Measurements from ENCODE around the gene FUT9.

The FUT9 gene

GRCh38 chr6:96015518-96016333 lies at the start of gene FUT9:
Gene FUT9 (plus strand): TSS chr6:96015974. CDS start chr6:96203156, 187,182 bp downstream.
- DNase-seq, result peak; percentile 96

DNA sequence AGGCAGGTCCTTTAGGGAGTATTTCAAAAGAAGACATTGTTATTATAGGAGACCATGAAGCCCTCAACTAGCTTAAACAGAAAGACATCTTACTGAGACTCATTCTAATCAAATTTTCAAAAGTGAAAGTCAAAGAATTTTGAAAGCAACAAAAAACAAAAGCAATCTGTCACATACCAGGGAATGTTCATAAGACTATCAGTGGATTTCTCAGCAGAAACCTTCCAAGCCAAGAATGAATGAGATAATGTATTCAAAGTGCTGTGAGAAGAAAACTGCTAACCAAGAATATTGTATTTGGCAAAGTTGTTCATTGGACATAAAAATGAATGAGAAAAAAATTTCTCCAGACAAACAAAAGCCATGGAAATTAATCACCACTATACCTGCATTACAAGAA lies 48.2 kb upstream of the FUT9 start:
- DNase-seq, result no peak

DNA sequence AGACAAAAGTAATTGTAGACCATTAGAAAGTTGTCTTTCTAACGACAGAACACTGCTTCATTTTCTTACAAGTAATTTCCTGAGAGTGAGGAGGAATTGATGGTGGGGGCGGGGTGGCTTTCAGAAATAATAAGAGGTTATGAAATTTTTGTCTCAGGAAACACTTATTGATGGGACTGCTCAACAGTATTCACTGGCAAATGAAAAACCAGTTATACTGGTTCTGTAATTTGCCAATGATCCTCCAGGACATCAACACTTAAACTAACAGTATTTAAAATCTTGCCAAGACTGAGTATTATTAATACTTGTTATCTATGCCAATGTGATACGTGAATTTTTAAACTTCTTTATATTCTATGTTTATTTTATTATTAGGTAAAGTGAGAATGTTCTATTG lies 41.8 kb upstream of the FUT9 start:
- DNase-seq, result peak; percentile 33

DNA sequence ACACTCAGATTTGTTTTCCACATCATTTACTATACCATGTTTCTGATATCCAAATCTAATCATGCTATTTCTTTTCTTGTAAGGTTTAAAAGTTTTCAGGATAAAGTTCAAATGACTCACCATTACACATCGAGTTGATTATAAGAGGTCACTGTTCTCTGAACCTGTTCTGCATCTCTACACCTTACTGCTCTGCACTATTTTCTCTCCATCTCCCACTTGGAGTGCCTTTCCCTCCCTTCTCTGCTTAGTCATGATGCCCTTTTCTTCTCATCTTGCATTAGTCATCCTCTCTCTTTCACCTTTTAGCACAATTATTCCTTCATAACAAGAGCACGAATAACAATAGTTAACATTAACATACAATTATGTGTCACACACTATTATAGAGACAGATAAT lies 37.5 kb upstream of the FUT9 start:
- DNase-seq, result no peak

GRCh38 chr6:95991906-95992305 lies 23.9 kb upstream of the FUT9 start:
- no peak for DNase-seq

DNA sequence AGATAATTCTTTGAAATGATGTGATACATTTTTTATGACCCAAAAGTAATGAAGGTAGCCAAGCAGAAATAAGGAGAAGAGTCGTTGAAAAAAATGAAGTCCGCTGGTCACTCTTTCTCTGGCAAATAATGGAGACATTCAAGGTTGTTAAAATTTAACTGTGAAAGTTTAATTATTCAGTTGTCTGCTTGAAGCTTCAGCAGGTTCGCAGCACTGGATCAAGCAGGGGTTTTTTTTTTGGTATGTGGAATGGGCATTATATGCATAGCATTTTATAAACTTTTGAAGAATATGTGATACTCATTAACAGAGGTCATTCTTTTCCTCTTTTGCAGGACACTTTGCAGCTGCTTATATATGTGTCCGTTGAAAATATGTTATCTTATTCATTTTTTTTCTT lies 21.6 kb upstream of the FUT9 start:
- no peak for DNase-seq

GRCh38 chr6:95998133-95998532 lies 17.6 kb upstream of the FUT9 start:
- no peak for DNase-seq

DNA sequence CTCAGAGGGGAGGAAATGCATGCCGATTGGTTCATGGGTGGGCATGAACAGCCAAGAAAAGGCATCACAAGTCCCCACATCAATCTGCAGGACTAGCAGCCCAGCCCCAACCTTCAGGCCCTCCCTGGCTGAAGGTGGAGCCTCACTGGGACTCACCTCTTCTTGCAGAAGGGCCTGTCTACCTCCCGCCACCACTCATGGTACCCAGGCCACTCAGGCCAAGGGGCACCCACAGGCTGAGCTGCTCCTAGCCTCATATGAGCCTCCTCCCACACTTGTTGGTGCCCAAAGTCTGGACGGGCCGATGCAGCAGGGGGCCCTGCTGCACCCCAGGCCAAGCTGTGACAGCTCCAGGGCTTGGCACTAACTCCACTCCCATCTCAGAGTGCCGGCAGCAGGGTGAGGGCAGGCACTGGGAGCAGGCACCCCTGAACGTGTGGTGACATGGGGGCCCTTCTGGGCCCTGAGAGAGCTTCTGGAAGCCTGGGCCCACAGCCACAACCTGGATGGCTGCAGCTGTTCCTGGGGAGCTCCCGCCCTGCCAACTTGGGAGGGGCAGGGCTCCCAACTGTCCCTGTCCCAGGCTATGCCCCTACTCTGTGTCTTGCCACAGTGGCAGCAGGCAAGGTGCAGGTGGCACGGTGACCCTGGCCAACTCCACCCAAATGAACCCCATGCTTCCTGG lies 13.7 kb upstream of the FUT9 start:
- DNase-seq, result no peak

- no peak for DNase-seq
These were observed 13.2 kb upstream of the FUT9 start for GRCh38 chr6:96002576-96002910.

- no peak for DNase-seq
These were observed 12.9 kb upstream of the FUT9 start for GRCh38 chr6:96002912-96003311.

- DNase-seq, result no peak
These were observed 8.1 kb upstream of the FUT9 start for GRCh38 chr6:96007663-96008062.

GRCh38 chr6:96013531-96013930 lies 2.2 kb upstream of the FUT9 start:
- DNase-seq, result no peak

- DNase-seq, result peak; percentile 47
These were observed 792 bp upstream of the FUT9 start for GRCh38 chr6:96014846-96015517.

DNA sequence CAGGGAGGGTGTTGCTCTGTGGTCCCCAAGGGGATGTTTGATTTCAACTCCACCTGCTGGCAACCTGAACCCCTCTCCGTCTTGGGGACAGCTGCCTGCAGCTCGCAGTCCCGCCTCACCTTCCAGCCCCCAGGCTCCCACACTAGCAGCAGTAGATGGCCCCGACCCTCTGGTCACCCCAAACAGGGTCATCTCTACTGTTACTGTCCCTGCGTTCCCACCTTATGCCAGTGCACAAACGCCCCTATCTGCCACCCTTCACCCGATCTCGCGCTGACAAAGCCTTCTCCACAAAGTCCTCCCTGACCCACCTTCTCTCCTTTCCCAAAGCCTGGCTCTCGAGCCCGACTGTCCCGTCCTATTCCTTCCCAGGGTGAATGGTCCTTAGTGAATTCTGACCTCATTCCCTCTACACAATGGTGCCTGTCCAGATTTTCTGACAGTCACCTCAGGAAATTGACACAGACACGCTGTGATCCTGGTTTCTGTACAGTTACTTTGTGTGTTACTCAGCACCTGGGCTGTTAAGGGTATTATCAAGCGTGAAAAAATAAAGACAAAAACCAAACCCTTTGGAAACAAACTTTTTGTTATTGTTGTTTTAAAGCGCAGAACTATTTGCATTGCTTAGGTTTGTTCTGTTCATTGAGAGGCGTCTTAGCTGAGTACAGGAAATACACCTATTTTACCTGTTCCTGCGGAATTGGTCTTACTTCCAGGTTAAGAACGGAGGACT lies 728 bp downstream of the FUT9 start:
- DNase-seq, result peak; percentile 53

GRCh38 chr6:96017070-96017359 lies 1.2 kb downstream of the FUT9 start:
- no peak for DNase-seq

- DNase-seq, result no peak
These were observed 6.5 kb downstream of the FUT9 start for GRCh38 chr6:96022225-96022624.

- DNase-seq, result no peak
These were observed 16.9 kb downstream of the FUT9 start for GRCh38 chr6:96032661-96033060.

DNA sequence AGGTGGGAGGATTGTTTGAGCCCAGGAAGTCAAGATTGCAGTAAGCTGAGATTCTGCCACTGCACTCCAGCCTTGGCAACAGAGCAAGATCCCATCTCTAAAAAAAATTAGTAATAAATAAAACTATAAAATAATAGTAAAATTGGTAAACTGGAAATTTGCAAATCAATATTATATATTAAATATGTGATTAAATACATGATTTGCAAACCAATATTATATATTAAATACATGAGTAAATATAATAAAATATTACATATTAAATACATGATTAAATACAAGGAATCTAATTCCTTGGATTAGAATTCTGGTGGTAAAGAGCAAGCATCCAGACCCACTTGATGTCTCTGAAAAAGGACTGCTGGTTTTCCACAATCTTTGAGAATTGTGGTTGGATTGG lies 35.8 kb downstream of the FUT9 start:
- DNase-seq, result no peak

GRCh38 chr6:96058082-96058481 lies 42.3 kb downstream of the FUT9 start:
- no peak for DNase-seq

- DNase-seq, result no peak
These were observed 43.8 kb downstream of the FUT9 start for GRCh38 chr6:96059586-96059985.

- DNase-seq, result no peak
These were observed 44.5 kb downstream of the FUT9 start for GRCh38 chr6:96060249-96060648.

- no peak for DNase-seq
These were observed 49.4 kb downstream of the FUT9 start for GRCh38 chr6:96065213-96065612.

DNA sequence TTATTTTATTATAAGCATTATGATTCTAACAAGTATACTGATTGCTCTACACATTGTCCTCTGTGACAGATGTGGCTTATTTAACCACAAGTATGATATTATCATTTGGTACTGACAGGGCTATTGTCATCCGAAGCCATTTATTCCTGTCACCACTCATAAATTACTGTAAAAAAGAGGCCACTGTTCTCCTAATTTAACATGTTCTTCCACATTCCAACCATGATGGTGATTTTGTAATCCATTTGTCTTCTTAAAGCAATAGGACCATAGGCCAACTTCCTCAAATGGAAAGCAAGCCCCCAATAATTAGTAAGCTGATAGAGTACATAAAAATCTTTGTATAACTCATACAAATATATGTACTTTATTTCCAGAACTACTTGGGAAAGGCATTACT lies 50.6 kb downstream of the FUT9 start:
- no peak for DNase-seq

- DNase-seq, result no peak
These were observed 57.8 kb downstream of the FUT9 start for GRCh38 chr6:96073555-96073954.

Data from NCI-H1105 treated with DMSO at 0.1 percent for 48 hours (cell line).